22Rv1 (cell line): ENCODE measurements around the gene ENAH.

ENCODE experiments used
- ZFX ChIP-seq: fragments of 450-650 bp; IDR thresholded peaks from 2 replicates; pipeline ENCODE4 v1.6.1; 2017; ENCODE audit warnings: antibody characterized with exemption, borderline replicate concordance
- TF ChIP-seq, protein P1 (sequence below): fragments of 450-650 bp; IDR thresholded peaks from 2 replicates; pipeline ENCODE4 v1.5.1; 2017; ENCODE audit warnings: mild to moderate bottlenecking

DNA sequence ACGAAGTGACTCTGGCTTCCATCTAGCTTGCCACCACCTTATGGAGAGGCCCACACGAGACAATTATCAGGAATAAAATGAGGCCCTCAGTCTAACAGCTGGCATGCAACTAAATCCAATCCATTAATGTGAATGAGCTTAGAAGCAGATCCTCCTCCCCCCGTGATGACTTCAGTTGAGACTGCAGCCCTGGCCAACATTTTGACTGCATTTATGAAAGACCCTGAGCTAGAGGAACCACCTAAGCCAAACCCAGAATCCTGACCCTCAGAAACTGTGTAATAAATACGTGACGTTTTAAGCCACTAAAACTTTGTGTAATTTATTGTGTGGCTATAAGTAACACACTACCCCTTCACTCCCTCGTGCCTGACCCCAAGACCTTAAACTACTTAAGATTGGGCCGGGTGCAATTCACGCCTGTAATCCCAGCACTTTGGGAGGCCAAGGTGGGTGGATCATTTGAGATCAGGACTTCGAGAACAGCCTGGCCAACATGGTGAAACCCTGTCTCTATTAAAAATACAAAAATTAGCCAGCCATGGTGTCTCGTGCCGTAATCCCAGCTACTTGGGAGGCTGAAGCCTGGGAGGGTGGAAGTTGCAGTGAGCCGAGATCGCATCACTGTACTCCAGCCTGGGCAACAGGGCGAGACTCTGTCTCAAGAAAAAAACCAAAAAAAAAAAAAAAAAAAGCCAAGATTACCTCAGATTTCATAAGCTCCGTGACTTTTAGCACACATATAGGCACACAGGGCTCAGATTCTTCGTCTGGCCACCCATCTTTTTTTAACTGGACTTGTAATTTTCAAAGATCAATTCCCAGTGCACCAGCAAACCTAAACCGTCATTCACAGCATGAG, 72.5 kb downstream of the ENAH start:
- TF ChIP-seq, protein P1, sequence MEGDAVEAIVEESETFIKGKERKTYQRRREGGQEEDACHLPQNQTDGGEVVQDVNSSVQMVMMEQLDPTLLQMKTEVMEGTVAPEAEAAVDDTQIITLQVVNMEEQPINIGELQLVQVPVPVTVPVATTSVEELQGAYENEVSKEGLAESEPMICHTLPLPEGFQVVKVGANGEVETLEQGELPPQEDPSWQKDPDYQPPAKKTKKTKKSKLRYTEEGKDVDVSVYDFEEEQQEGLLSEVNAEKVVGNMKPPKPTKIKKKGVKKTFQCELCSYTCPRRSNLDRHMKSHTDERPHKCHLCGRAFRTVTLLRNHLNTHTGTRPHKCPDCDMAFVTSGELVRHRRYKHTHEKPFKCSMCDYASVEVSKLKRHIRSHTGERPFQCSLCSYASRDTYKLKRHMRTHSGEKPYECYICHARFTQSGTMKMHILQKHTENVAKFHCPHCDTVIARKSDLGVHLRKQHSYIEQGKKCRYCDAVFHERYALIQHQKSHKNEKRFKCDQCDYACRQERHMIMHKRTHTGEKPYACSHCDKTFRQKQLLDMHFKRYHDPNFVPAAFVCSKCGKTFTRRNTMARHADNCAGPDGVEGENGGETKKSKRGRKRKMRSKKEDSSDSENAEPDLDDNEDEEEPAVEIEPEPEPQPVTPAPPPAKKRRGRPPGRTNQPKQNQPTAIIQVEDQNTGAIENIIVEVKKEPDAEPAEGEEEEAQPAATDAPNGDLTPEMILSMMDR, result no peak
- no peak for TF ChIP-seq ZFX
